ENCODE data around the gene NBAS.

GRCh38 chr2:15225131-15225530 lies 336.0 kb downstream of the NBAS start:
- TF ChIP-seq POLR2A (IDR thresholded peaks at IDR 0.05; ENCODE audit: extremely low read depth, insufficient read length) (no peak), CTCF (IDR thresholded peaks at IDR 0.05; ENCODE audit: low read depth, low read length) (no peak)
